ENCODE measurements around the gene NTN3.
A peak's percentile ranks its signal among the peaks of the same experiment; 100 is the strongest.
"Not testable (repeated sequence)": the region's sequence is repeated elsewhere in the genome, so short reads cannot be mapped to it uniquely, and the experiment has no call there.

NTN3 gene

DNA sequence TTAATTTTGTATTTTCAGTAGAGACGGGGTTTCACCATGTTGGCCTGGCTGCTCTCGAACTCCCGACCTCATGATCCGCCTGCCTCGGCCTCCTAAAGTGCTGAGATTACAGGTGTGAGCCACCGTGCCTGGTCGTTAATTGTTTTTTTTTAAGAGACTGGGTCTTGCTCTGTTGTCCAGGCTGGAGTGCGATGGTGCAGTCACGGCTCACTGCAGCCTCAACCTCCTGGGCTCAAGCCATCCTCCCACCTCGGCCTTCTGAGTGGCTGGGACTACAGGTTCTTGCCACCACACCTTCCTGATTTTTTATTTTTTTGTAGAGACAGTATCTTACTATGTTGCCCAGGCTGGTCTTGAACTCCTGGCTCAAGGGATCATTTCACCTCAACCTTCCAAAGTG is 8.9 kb downstream of the NTN3 start:
- not testable (repeated sequence) for DNase-seq (ENCODE audit: low spot score)

DNA sequence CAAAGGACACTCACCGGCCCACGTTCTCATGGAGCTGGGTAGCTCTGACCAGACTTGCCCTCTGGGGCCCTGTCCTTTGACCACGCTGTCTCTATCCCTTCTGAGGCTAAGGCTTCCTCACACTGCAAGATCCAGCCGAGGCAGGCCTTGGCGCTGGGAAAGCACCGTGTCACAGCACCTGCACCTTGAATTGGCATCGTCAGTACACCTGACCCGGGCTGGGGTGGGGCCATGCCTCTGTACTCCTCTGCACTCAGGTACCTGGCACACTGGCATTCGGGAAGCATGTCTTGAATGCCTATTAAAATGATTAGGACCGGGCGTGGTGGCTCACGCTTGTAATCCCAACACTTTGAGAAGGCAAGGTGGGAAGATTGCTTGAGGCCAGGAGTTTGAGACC is 9.9 kb downstream of the NTN3 start:
- DNase-seq (ENCODE audit: low spot score) = no peak

DNA sequence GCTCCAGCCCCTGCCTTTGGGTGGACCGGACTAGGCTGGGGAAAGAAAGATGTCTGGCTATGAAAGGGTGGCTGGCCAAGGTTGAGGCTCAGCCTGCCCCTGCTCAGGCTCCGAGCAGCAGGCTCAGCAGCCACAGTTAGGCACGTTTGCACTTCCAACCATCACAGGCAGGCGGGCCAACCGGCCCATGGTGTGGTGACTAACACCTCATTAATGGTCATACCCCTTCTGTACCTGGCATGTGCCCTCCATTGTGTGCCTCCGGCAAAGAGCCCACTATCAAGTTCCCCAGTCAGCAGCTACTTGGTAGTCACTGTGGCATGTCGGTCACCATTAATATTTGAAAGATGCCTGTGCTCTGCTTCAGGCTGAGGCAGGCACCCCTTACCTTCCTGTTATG is 10.6 kb downstream of the NTN3 start:
- DNase-seq (ENCODE audit: low spot score) = no peak

DNA sequence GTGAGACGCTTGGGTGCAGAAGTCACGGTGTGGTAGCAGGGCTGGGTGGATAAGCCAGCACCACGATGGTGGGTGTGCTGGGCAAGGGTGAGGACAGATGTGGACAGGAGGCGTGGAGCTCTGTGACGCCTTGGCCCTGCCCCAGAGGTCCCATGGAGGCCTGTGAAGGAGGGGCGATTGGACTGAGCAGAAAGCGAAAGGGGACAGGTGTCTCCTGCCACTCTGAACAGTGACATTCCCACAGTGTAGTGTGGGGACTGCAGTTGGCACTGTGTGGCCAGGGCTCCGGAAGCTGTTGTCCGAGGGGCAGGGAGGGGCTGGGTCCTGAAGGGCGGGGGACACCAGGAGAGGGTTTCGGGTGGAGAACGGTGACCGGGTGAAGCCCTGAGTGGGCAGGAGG is 11.2 kb downstream of the NTN3 start:
- DNase-seq (ENCODE audit: low spot score) = no peak

DNA sequence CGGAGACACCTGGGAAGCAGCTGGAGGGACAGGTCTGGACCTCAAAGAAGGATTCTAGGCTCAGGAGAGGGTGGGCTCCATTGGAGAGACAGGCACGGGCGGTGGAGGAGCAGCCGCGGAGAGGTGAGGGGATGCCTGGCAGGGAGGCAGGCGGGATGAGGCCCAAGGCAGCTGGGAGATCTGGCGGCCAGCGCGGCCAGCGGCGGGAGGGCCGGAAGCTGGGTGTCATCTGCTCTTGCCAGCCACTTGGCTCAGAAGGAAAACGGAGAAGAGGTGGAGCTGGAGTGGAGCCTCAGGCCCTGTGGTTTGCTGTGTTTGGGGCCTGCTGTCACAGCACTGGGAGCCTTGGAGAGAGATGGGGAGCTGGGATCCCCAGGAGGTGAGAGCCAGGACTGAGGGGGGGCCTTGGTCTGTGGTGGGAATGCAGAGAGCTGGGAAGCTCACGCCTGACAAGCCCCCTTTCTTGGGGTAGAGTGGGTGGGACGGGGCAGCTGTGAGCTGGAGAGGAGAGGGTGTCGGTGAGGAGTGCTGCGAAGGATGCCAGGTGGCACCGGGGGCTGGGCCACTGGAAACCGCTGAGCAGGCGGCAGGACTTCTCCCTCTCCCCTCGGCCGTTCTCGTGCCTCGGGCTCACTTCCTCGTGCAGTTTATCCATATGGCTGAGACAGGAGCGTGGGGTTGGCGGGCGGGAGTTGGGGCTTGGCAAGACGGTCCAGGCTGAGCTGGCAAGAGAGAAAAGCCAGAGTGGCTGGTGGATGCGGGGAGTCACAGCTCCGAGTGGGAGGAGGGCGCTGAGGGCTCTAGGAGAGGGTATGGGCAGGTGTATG is 11.8 kb downstream of the NTN3 start:
- DNase-seq (ENCODE audit: low spot score) = no peak

DNA sequence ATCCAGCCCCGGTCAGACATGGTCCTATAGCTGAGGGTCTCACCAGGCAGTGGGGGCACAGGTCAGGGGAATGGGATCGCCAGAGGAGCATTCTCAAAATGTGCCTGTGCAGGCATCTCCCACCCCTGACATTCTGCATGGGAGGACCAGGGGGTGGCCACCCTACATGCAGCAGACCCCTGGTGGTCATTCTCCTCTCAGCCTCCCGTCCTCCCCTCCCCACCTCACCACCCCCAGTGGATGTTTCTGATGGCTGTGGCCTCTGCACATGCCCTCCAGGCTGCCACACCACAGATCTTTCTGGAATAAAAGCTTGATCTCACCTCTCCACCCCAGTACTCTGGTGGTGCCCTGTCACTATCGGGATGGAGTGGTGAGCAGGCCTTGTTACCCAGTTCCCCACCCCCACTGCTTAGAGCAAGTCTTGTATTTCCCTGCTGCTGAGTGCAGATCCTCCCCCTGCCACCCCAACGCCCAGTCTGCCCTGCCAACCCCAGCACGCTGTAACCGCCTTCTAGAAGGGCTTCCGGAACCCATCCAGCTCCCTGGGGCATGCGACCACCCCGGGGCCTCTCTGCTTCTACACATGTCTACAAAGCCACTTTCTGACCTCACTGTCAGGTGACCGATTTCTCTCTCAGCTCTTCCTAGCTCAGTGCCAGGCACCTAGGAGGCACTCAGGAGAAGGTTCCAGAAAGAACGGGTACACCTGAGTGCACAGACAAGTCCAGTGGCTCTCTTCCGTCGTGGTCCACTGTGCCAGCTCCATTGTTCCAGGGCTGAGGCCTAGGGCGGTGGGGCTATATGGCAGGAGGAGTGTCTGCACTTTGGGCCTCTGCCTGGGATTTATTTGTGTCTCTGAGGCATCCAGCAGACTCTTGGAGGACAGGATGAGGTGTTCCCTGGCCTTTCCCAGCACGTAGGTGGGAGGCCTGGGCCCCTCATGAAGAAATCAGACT is 13.1 kb downstream of the NTN3 start:
- DNase-seq (ENCODE audit: low spot score) = no peak

DNA sequence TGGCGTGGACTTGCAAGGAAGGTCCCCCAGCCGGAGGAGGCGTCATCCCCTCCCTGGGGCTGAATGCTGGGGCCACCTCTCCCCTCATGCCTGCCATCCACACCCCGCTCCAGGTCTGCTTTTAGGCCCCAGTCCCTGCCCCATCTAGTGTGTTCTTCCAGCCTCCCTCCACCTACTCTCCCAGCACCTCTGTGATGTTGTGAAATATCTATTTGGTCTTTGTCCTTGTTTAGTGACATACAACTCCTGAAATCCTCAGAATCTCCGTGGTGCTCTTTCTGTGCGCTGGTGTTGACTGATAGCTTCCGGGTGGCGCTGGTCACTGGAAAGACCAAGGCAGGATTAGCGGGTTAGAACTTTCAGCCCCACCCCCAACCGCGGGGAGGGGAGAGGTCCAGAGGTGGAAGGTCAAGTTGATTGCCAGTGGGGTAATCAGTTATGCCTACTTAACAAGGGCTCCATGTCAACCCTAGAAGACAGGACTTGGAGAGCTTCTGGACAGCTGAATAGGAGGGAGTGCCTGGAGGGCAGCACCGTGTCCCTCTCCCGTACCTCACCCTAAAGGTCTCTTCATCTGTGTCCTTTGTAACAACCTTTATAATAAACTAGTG is 13.9 kb downstream of the NTN3 start:
- no peak for DNase-seq (ENCODE audit: low spot score)

DNA sequence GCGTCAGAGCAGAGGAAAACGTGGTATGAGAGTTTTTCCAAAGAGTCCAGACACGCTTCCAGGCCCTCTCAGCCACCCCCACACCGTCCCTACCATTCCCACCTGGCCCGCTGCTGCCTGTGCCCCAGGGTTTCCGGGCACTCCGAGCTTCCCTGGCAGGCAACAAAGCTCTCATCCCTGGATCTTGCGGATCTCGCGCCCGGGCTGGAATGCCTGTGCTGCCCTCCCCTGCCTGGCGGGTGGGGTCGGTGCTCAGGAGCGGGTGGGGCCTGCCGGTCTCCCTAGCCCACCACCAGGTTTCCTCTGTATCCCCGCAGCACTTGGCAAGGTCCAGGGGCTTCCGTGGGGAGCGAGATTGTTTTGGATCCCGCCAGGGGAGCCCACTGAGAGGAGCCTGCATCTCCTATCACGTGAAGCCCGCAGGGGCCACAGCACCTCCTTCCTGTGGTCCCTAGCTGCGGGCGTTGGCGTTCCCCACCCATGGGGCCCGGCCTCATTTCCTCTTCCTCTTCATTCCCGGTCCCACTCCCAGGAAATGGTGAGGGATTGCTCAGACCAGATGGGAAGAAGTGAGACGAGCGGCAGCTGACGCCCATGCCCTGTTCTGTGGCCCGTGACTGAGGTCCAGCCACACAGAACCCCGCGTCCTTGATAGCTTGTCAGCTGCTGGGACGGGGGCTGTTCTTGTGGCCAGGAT is 14.9 kb downstream of the NTN3 start:
- no peak for DNase-seq (ENCODE audit: low spot score)

DNA sequence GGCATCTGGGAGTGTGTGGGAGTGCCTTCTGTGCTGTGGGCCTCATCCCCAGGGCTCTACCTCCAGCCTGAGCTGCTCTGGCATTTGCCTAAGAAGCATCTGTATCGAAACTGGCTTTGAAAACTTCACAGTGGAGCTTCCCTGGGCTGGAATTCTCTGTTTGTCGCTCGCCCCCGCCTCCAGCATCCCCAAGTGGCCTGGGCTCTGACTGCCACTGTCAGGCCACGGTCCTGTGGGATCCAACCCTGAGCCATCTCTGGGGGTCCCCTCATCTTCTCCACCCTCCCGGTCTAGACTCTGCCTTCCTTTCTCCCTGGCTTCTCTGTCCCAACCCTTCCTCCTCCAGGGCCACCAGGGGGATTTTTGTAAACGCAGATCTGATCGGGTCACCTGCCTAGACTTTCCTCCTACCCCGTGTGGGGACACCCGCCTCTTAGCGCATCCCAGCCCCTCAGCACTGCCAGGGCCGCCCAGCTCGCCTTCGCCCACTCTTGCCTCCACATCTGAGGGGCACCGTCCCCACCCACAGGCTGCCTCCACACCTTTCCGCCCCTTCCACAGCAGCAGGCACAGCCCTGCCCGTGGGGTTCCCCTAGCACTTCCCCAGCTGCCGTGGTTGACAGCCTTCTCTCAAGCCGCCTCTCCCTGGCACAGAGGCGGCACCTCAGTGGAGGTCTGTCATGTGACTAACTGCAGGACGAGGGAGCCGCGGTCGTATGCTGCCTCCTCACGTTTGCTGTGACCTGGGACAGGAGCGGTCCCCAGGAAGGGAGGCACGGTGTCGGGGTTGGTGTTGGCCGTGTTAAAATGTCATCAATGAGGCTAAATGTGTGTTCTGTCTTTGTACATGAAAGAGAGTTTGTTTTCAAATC is 15.8 kb downstream of the NTN3 start:
- DNase-seq (ENCODE audit: low spot score) = peak; percentile 60

DNA sequence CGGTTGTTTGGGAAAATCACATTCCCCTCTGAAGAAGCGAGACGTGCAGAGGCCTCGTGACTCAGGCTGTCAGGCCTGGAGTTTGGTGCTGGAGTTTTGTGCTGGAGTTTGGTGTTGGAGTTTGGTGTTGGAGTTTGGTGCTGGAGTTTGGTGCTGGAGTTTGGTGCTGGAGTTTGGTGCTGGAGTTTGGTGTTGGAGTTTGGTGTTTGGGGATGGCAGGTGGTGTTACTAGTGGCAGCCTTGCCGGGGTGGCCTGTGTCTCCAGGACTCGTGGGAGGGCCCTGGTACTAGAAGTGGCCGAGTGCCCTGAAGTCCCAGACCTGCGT is 16.4 kb downstream of the NTN3 start:
- DNase-seq (ENCODE audit: low spot score) = no peak

DNA sequence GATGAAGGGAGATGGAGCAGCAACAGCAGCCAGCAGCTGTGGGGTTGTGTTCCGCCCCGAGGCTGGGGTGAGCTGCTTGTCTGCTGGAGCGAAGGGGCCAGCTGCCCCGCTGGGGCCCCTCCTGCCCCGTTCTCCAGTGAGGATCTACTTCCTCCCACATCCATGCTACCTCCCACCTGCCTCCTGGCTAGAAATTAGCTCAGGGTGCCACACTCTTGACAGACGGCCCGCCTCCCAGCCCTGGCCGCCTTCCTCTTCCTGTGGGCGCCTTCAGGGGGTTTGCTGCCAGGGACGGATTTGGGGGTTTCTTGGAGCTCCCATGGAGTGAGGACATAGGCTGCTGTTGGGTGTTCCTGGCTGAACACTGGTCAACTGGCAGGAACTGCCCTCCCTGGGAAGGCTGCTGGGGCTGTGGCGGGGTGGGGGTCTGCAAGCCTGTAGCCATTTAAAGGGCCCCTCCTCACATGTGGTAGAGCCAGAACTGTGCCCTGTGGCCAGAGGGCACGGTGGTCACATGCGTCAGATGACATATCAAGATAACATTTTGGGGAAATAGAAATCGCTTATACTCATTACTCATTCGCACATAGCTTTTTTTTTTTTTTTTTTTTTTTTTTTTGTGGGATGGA is 16.9 kb downstream of the NTN3 start:
- DNase-seq (ENCODE audit: low spot score) = no peak

DNA sequence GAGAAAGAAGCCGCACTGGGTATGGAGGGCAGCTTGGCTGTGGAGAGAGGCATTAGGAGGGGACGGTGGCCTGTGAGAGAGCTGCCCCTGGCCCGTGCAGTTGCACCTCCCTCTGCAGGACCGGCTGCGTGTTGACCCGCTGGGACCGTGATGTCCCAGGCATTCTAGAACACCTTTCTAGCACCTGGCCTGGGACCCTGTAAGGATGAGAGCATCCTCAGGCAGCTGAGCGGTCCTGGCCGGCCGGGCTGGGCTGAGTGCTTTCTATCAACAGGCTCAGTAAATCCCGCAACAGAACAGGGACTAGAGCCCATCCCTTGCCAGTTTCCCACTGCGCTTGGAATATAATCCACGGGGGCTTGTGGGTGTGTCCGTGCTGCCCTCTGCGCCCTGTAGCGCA is 18.5 kb downstream of the NTN3 start:
- no peak for DNase-seq (ENCODE audit: low spot score)

DNA sequence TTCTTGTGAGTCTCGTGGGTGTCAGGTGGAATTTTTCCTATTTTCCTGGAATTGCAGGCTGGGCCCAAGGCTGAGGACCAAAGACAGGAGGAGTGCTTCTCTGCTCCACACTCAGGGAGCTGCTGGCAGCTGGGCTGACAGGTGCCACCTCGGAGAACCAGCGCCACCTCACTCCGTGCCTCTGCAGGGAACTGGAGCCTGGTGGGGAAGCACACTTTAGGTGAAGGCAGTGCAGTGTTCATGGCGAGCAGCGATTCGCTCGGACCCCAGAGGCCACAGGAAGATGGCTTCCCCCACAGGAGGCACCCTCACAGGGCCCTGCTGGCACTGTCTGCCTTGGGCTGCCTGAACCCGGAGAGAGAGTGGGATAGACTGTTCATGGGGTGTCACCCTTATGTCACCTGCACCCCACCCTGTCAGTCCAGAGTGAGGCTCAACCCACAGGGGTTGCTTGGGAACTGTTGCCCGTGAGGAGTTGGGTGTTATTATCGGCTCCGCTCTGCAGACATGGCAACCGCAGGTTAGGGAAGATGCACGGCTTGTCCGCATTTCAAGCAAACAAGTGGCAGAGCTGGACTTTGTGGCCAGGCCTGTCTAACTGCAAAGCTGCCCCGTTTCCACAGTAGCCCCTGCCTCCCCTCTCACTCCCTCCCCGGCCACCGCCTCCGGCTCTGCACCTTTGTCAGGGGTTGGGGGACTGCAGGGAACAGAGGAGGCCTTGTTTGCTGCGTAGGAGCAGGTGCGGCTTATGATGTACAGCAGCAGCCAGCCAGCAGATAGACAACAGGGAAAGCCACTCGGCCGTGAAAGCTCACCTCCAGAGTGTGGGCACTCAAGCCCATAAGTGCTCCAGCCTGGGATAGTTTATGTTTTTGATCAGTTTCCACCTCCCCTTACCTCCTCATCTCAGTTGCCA is 19.4 kb downstream of the NTN3 start:
- DNase-seq (ENCODE audit: low spot score) = no peak

DNA sequence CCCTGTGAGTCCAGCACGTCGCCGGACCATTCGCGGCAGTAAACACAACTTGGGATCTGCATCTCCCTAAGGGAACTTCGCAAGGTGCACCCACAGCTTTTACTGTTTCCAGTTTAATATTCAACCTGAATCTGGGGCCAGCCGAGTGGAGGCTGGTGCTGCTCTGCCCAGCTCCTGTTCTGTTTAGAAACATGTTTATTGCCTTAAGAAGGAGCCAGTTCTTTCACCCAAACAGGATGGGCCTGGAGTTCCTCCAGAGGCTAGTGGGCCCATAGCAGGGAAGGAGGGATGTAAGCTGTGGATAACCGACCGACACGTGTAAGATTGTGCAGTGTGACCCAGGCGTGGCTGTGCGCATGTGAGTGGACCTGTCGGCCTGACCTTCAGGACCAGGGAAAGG is 21.2 kb downstream of the NTN3 start:
- no peak for DNase-seq (ENCODE audit: low spot score)

DNA sequence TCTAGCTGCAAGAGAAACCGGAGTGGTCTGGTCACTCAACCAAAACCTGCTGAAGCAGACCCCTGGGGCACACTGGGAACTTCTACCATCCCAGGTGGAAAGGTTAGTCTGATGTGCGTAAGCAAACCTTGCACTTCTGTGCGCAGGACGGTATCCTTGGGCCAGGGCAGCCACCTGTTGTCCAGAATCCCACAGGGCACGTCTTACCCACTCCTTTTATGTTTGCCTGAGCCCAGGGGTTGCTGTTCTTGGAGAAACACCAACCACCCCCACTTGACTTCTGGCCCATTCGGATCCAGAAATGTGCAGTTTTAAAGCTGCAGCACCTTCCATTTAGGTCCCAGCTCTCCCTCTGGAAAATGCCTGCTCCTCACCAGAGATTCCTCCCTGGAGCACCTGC is 22.5 kb downstream of the NTN3 start:
- DNase-seq (ENCODE audit: low spot score) = no peak

DNA sequence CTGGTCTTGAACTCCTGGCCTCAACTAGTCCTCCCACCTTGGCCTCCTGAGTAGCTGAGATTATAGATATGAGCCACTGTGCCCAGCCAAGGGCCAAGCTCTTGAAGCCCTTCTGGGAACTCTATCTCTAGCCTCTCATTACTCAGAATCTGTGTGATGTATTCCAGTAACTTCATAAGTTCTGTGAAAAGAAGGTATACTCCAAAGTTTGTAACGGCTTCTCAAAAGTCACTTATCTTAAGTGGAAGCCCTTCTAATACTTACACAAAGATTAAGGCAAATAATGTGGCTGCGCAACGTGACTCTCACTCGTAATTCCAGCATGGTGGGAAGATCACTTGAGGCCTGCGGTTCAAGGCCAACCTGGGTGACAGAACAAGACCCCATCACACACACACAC is 23.5 kb downstream of the NTN3 start:
- no peak for DNase-seq (ENCODE audit: low spot score)

DNA sequence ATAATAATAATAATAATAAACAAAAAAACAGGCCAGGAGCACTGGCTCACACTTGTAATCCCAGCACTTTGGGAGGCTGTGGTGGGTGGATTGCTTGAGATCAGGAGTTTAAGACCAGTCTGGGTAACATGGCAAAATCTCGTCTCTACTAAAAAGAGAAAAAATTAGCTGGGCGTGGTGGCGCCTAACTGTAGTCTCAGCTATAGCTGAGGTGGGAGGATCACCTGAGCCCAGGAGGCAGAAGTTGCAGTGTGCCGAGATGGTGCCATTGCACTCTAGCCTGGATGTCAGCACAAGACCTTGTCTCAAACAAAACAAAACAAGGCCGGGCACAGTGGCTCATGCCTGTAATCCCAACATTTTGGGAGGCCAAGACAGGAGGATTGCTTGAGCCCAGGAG is 23.9 kb downstream of the NTN3 start:
- DNase-seq (ENCODE audit: low spot score) = no peak

DNA sequence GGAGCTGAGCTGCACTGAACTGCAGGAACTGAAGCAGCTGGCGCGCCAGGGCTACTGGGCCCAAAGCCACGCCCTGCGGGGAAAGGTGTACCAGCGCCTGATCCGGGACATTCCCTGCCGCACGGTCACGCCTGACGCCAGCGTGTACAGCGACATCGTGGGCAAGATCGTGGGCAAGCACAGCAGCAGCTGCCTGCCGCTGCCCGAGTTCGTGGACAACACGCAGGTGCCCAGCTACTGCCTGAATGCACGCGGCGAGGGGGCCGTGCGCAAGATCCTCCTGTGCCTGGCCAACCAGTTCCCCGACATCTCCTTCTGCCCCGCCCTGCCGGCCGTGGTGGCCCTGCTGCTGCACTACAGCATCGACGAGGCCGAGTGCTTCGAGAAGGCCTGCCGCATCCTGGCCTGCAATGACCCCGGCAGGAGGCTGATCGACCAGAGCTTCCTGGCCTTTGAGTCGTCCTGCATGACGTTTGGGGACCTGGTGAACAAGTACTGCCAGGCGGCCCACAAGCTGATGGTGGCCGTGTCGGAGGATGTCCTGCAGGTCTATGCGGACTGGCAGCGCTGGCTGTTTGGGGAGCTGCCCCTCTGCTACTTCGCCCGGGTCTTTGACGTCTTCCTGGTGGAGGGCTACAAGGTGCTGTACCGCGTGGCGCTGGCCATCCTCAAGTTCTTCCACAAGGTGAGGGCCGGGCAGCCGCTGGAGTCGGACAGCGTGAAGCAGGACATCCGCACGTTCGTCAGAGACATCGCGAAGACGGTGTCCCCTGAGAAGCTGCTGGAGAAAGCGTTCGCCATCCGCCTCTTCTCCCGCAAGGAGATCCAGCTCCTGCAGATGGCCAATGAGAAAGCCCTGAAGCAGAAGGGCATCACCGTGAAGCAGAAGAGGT is 25.4 kb downstream of the NTN3 start:
- no peak for DNase-seq (ENCODE audit: low spot score)
